ENCODE data around the gene PKMYT1. TPM values are rescaled to one million over a fixed set of nuclear protein-coding genes. Genes with fewer than 3 reads are reported as not detected.

Gene PKMYT1
- total and polyA plus RNA-seq, 9 of the 15 experiments (the other 6 are each of a cell fraction or from before 2014, with no cell fraction given), result 8.7 to 201 (median 37.8) TPM

- no peak for TF ChIP-seq NR2C2 (CRISPR knock-in tag; IDR thresholded peaks at IDR 0.05)
- 0 out of 2 replicates have a peak, but pooled peaks have one; percentile 28 for TF ChIP-seq NR2C2 (tag; IDR thresholded peaks at IDR 0.05)
- 0 out of 2 replicates have a peak, but pooled peaks have one; percentile 49 for TF ChIP-seq ZNF609 (CRISPR knock-in tag; IDR thresholded peaks at IDR 0.05; ENCODE audit: borderline replicate concordance)
- 0 out of 4 replicates have a peak, but pooled peaks of 1 of the 2 experiments have one; percentile 19 for TF ChIP-seq ZNF318 (IDR thresholded peaks at IDR 0.05; ENCODE audit: borderline replicate concordance in 1 of 2, low read depth in 1 of 2)
- TF ChIP-seq LEF1 (IDR thresholded peaks at IDR 0.05), result no peak
- TF ChIP-seq MYNN (IDR thresholded peaks at IDR 0.05), result peak; percentile 83
- no peak for TF ChIP-seq MYNN (CRISPR knock-in tag; IDR thresholded peaks at IDR 0.05)
- no peak for TF ChIP-seq SPI1 (IDR thresholded peaks at IDR 0.05; ENCODE audit: borderline replicate concordance, low read depth, low read length)
- TF ChIP-seq HDAC2 (IDR thresholded peaks at IDR 0.05), result 0 out of 2 replicates have a peak, but pooled peaks have one; percentile 20
- peak; percentile 17 for TF ChIP-seq KDM5B (IDR thresholded peaks at IDR 0.05; ENCODE audit: insufficient replicate concordance, low read depth, low read length)
- TF ChIP-seq SNRNP70 (optimal IDR thresholded peaks at IDR 0.05; ENCODE audit: low read depth, low read length), result no peak
- no peak for TF ChIP-seq RFX5 (IDR thresholded peaks at IDR 0.05; ENCODE audit: low read depth, low read length)
- TF ChIP-seq JUND (IDR thresholded peaks at IDR 0.05; ENCODE audit: borderline replicate concordance, low read depth, low read length), result peak; percentile 93
- peak; percentile 86; the same call in 2 of the 3 replicates for TF ChIP-seq JUND (tag; IDR thresholded peaks at IDR 0.05; ENCODE audit: borderline replicate concordance, low read depth, low read length)
Observed at GRCh38 chr16:3020604-3021448, 40.6 kb upstream of the PKMYT1 start (continued).
